ENCODE measurements around the gene PATL2. TPM values are rescaled to one million over a fixed set of nuclear protein-coding genes. Genes with fewer than 3 reads are reported as not detected.
"Not testable (repeated sequence)": the region's sequence is repeated elsewhere in the genome, so short reads cannot be mapped to it uniquely, and the experiment has no call there.

Gene PATL2
- 19.2 TPM for total RNA-seq

- Histone ChIP-seq H3K9me3 (ENCODE audit: low read depth, low read length) (no peaks in the 10 kb centered on the region), H3K4me3 (ENCODE audit: low read length) (peak within 1 kb of the TSS; percentile 100), H3K27me3 (ENCODE audit: insufficient read depth, low read length) (no peaks in the 10 kb centered on the region), H3K4me1 (ENCODE audit: insufficient read depth, low read length) (peaks cover 45% of the 10 kb centered on the region)
Observed at GRCh38 chr15:44711096-44711742, at the start of gene PATL2, which contains the start of gene B2M. TSS of gene PATL2 (minus strand) at chr15:44711323. CDS start at chr15:44676490, 34,833 bp downstream. TSS of gene B2M (plus strand) at chr15:44711517. CDS start at chr15:44711547, 30 bp downstream.

- Histone ChIP-seq H3K4me1 (ENCODE audit: insufficient read depth, low read length) (no peaks in the 10 kb centered on the region), H3K4me3 (ENCODE audit: low read length) (no peak overlapping the region), H3K9me3 (ENCODE audit: low read depth, low read length) (peaks cover 4% of the 10 kb centered on the region), H3K27me3 (ENCODE audit: insufficient read depth, low read length) (no peaks in the 10 kb centered on the region)
Observed at GRCh38 chr15:44753345-44753744, 42.2 kb upstream of the PATL2 start.

GRCh38 chr15:44743454-44743853 is 32.3 kb upstream of the PATL2 start:
- not testable (repeated sequence) for H3K4me3 ChIP-seq (ENCODE audit: low read length); H3K27me3 ChIP-seq (ENCODE audit: insufficient read depth, low read length); H3K9me3 ChIP-seq (ENCODE audit: low read depth, low read length); H3K4me1 ChIP-seq (ENCODE audit: insufficient read depth, low read length)

- peaks cover 29% of the 10 kb centered on the region for H3K4me1 ChIP-seq (ENCODE audit: insufficient read depth, low read length)
- not testable (repeated sequence) for H3K9me3 ChIP-seq (ENCODE audit: low read depth, low read length); H3K27me3 ChIP-seq (ENCODE audit: insufficient read depth, low read length); H3K4me3 ChIP-seq (ENCODE audit: low read length)
Observed at GRCh38 chr15:44739222-44739847, 28.2 kb upstream of the PATL2 start.

- Histone ChIP-seq H3K9me3 (ENCODE audit: low read depth, low read length) (no peaks in the 10 kb centered on the region), H3K4me1 (ENCODE audit: insufficient read depth, low read length) (peaks cover 32% of the 10 kb centered on the region), H3K27me3 (ENCODE audit: insufficient read depth, low read length) (no peaks in the 10 kb centered on the region), H3K4me3 (ENCODE audit: low read length) (no peak overlapping the region)
Observed at GRCh38 chr15:44738340-44738984, 27.3 kb upstream of the PATL2 start.

- no peaks in the 10 kb centered on the region for H3K27me3 ChIP-seq (ENCODE audit: insufficient read depth, low read length)
- no peaks in the 10 kb centered on the region for H3K9me3 ChIP-seq (ENCODE audit: low read depth, low read length)
- H3K4me1 ChIP-seq (ENCODE audit: insufficient read depth, low read length) = peaks cover 41% of the 10 kb centered on the region
- no peak within 1 kb of the TSS for H3K4me3 ChIP-seq (ENCODE audit: low read length)
Observed at GRCh38 chr15:44736181-44736765, 25.1 kb upstream of the PATL2 start, which contains the start of gene TRIM69. TSS of gene TRIM69 (plus strand) at chr15:44736528. CDS start at chr15:44736705, 177 bp downstream.

- Histone ChIP-seq H3K27me3 (ENCODE audit: insufficient read depth, low read length) (no peaks in the 10 kb centered on the region), H3K4me1 (ENCODE audit: insufficient read depth, low read length) (peaks cover 48% of the 10 kb centered on the region), H3K4me3 (ENCODE audit: low read length) (no peak overlapping the region), H3K9me3 (ENCODE audit: low read depth, low read length) (no peaks in the 10 kb centered on the region)
Observed at GRCh38 chr15:44735482-44736180, 24.5 kb upstream of the PATL2 start.

GRCh38 chr15:44734839-44735481 is 23.8 kb upstream of the PATL2 start:
- H3K4me1 ChIP-seq (ENCODE audit: insufficient read depth, low read length) = peaks cover 54% of the 10 kb centered on the region
- no peaks in the 10 kb centered on the region for H3K27me3 ChIP-seq (ENCODE audit: insufficient read depth, low read length)
- no peak overlapping the region for H3K4me3 ChIP-seq (ENCODE audit: low read length)
- no peaks in the 10 kb centered on the region for H3K9me3 ChIP-seq (ENCODE audit: low read depth, low read length)

- peaks cover 67% of the 10 kb centered on the region for H3K4me1 ChIP-seq (ENCODE audit: insufficient read depth, low read length)
- no peaks in the 10 kb centered on the region for H3K9me3 ChIP-seq (ENCODE audit: low read depth, low read length)
- no peaks in the 10 kb centered on the region for H3K27me3 ChIP-seq (ENCODE audit: insufficient read depth, low read length)
- H3K4me3 ChIP-seq (ENCODE audit: low read length) = peak overlapping the region; percentile 82
Observed at GRCh38 chr15:44729408-44730127, 18.4 kb upstream of the PATL2 start.

- H3K4me1 ChIP-seq (ENCODE audit: insufficient read depth, low read length) = peaks cover 69% of the 10 kb centered on the region
Observed at GRCh38 chr15:44728576-44729407, 17.7 kb upstream of the PATL2 start.

GRCh38 chr15:44728232-44728575 is 17.1 kb upstream of the PATL2 start:
- Histone ChIP-seq H3K4me1 (ENCODE audit: insufficient read depth, low read length) (peaks cover 75% of the 10 kb centered on the region), H3K4me3 (ENCODE audit: low read length) (peak overlapping the region; percentile 5)
- H3K27me3 ChIP-seq (ENCODE audit: insufficient read depth, low read length); H3K9me3 ChIP-seq (ENCODE audit: low read depth, low read length): not testable (repeated sequence)

More at GRCh38 chr15:44728576-44729407, 17.7 kb upstream of the PATL2 start:
- Histone ChIP-seq H3K27me3 (ENCODE audit: insufficient read depth, low read length) (no peaks in the 10 kb centered on the region), H3K9me3 (ENCODE audit: low read depth, low read length) (no peaks in the 10 kb centered on the region), H3K4me3 (ENCODE audit: low read length) (peak overlapping the region; percentile 82)

- no peaks in the 10 kb centered on the region for H3K9me3 ChIP-seq (ENCODE audit: low read depth, low read length)
- no peak overlapping the region for H3K4me3 ChIP-seq (ENCODE audit: low read length)
- peaks cover 81% of the 10 kb centered on the region for H3K4me1 ChIP-seq (ENCODE audit: insufficient read depth, low read length)
Observed at GRCh38 chr15:44727485-44728231, 16.5 kb upstream of the PATL2 start.

More at GRCh38 chr15:44727485-44728231, 16.5 kb upstream of the PATL2 start:
- no peaks in the 10 kb centered on the region for H3K27me3 ChIP-seq (ENCODE audit: insufficient read depth, low read length)
